H1 (cell line): ENCODE results near the gene OR5B3. TPM values are rescaled to one million over a fixed set of nuclear protein-coding genes. Genes with fewer than 3 reads are reported as not detected.

ENCODE experiments used
- CTCF ChIA-PET: fragments of 300-600 bp; sonication (Branson Sonifier 250); formaldehyde crosslinking; loops from one replicate; lab custom pipeline; 2021; ENCODE audit not compliant: partially characterized antibody; lab: Charles Lee
- POLR2A ChIA-PET: fragments of 300-600 bp; sonication (Branson Sonifier 250); formaldehyde crosslinking; loops from one replicate; lab custom pipeline; 2021; ENCODE audit warnings: inconsistent platforms; ENCODE audit not compliant: partially characterized antibody; lab: Charles Lee
- DNase-seq, 2 experiments: peaks; one replicate each; pipeline versions ENCODE4 v3.0.0 to v3.0.0-alpha.2; 2010 to 2022; ENCODE audit warnings: low spot score in 2 of 2, low read depth in 1 of 2, mixed read lengths in 1 of 2
- FAIRE-seq: peaks from 2 replicates; lab custom pipeline; 2011; peaks lifted over from hg19 to GRCh38; lab: Jason Lieb, UNC
- H2AFZ ChIP-seq: 2 replicates; pipeline ENCODE4 v1.8.1; 2012; ENCODE audit warnings: low read length, inconsistent platforms
- H2AK5ac ChIP-seq: 2 replicates; pipeline ENCODE4 v1.6.1; 2013; ENCODE audit warnings: low read depth, low read length
- H2BK120ac ChIP-seq: replicated peaks from 2 replicates; pipeline ENCODE3; 2013; ENCODE audit warnings: low read depth, low read length, inconsistent platforms
- H2BK12ac ChIP-seq: 2 replicates; pipeline ENCODE4 v1.6.1; 2013; ENCODE audit warnings: low read depth, low read length
- H2BK15ac ChIP-seq: 2 replicates; pipeline ENCODE4 v1.6.1; 2013; ENCODE audit warnings: low read length
- H2BK20ac ChIP-seq: 2 replicates; pipeline ENCODE4 v1.6.1; 2013; ENCODE audit warnings: low read length
- H2BK5ac ChIP-seq: 2 replicates; pipeline ENCODE4 v1.6.1; 2013; ENCODE audit warnings: low read depth, low read length
- H3K14ac ChIP-seq: 2 replicates; pipeline ENCODE4 v1.6.1; 2013; ENCODE audit warnings: inconsistent platforms; ENCODE audit not compliant: insufficient read length
- H3K18ac ChIP-seq: 2 replicates; pipeline ENCODE4 v1.6.1; 2013; ENCODE audit warnings: low read length; ENCODE audit errors: extremely low read depth
- H3K23ac ChIP-seq: 2 replicates; pipeline ENCODE4 v1.6.1; 2013; ENCODE audit warnings: inconsistent platforms; ENCODE audit not compliant: insufficient read length
- H3K23me2 ChIP-seq: 2 replicates; pipeline ENCODE4 v1.6.1; 2013; ENCODE audit warnings: low read depth, low read length
- H3K27ac ChIP-seq: 2 replicates; pipeline ENCODE4 v1.6.1; 2011; ENCODE audit warnings: low read depth, low read length, inconsistent platforms
- H3K27me3 ChIP-seq, 4 experiments: replicated peaks in 1 of 4; 1 replicate in 1 of 4; 2 replicates in 3 of 4; pipeline versions ENCODE4 v1.6.1 to v1.8.1; 2011 to 2013; ENCODE audit warnings: low read length in 3 of 4, mild to moderate bottlenecking in 3 of 4, inconsistent platforms in 2 of 4, mixed read lengths in 2 of 4, moderate library complexity in 1 of 4; ENCODE audit not compliant: control insufficient read depth in 3 of 4, insufficient read depth in 3 of 4; ENCODE audit errors: extremely low read depth in 1 of 4
- H3K36me3 ChIP-seq, 4 experiments: 2 replicates each; pipeline versions ENCODE4 v1.6.1 to v1.8.1; 2011 to 2013; ENCODE audit warnings: mild to moderate bottlenecking in 4 of 4, low read length in 3 of 4, moderate library complexity in 2 of 4, control low read depth in 1 of 4, inconsistent platforms in 1 of 4; ENCODE audit not compliant: insufficient read depth in 4 of 4, control insufficient read depth in 2 of 4
- H3K4ac ChIP-seq: replicated peaks from 2 replicates; pipeline ENCODE3; 2013; ENCODE audit warnings: low read length, low read depth, mixed read lengths, inconsistent platforms; ENCODE audit not compliant: insufficient read length
- H3K4me1 ChIP-seq, 4 experiments: replicated peaks in 1 of 4; 1 replicate in 1 of 4; 2 replicates in 3 of 4; pipeline versions ENCODE4 v1.6.1 to v1.8.1; 2011 to 2013; ENCODE audit warnings: low read length in 3 of 4, inconsistent platforms in 2 of 4, mixed read lengths in 1 of 4; ENCODE audit not compliant: insufficient read depth in 4 of 4, control insufficient read depth in 3 of 4
- H3K4me2 ChIP-seq, 2 experiments: 2 replicates each; pipeline versions ENCODE4 v1.6.1 to v1.8.1; 2011 to 2013; ENCODE audit warnings: low read depth in 2 of 2, low read length in 2 of 2, control low read depth in 1 of 2, inconsistent platforms in 1 of 2, mild to moderate bottlenecking in 1 of 2; ENCODE audit not compliant: insufficient read depth in 1 of 2
- H3K4me3 ChIP-seq, 4 experiments: fragments of 200-600, 300-600 bp in 1 of 4; sonication (generic), shearing (Covaris generic), sonication (Bioruptor Twin) in 1 of 4; 2 replicates each; pipeline versions ENCODE4 v1.5.1 to v1.8.1; 2011 to 2016; ENCODE audit warnings: low read length in 4 of 4, low read depth in 3 of 4, control low read depth in 2 of 4, inconsistent platforms in 2 of 4, mild to moderate bottlenecking in 2 of 4, mixed read lengths in 1 of 4, moderate library complexity in 1 of 4; ENCODE audit not compliant: insufficient read depth in 2 of 4; ENCODE audit errors: extremely low read depth in 1 of 4
- H3K56ac ChIP-seq: replicated peaks from 2 replicates; pipeline ENCODE3; 2013; ENCODE audit warnings: low read depth, mild to moderate bottlenecking, mixed read lengths, low read length, inconsistent platforms; ENCODE audit not compliant: insufficient read length
- H3K79me1 ChIP-seq: 2 replicates; pipeline ENCODE4 v1.6.1; 2013; ENCODE audit warnings: low read depth, low read length, control low read depth
- H3K79me2 ChIP-seq, 2 experiments: 2 replicates each; pipeline versions ENCODE4 v1.6.1 to v1.8.1; 2012 to 2013; ENCODE audit warnings: low read length in 2 of 2, mild to moderate bottlenecking in 2 of 2, inconsistent platforms in 1 of 2; ENCODE audit not compliant: insufficient read depth in 2 of 2, control insufficient read depth in 1 of 2
- H3K9ac ChIP-seq, 4 experiments: replicated peaks in 1 of 4; 1 replicate in 1 of 4; 2 replicates in 3 of 4; pipeline versions ENCODE4 v1.6.1 to v1.8.1; 2011 to 2013; ENCODE audit warnings: low read depth in 3 of 4, low read length in 3 of 4, control low read depth in 2 of 4, mild to moderate bottlenecking in 2 of 4, moderate library complexity in 2 of 4, inconsistent platforms in 1 of 4; ENCODE audit errors: extremely low read depth in 1 of 4
- H3K9me3 ChIP-seq, 2 experiments: 2 replicates each; pipeline versions ENCODE4 v1.6.1 to v1.8.1; 2012 to 2013; ENCODE audit warnings: mild to moderate bottlenecking in 2 of 2, moderate library complexity in 2 of 2, control low read depth in 1 of 2, inconsistent platforms in 1 of 2, low read depth in 1 of 2, low read length in 1 of 2, mixed read lengths in 1 of 2; ENCODE audit not compliant: insufficient read depth in 2 of 2
- H4K20me1 ChIP-seq, 2 experiments: replicated peaks in 1 of 2; 2 replicates each; pipeline versions ENCODE3 to v1.8.1; 2011 to 2013; ENCODE audit warnings: inconsistent platforms in 2 of 2, low read length in 2 of 2, mild to moderate bottlenecking in 1 of 2; ENCODE audit not compliant: insufficient read depth in 2 of 2, control insufficient read depth in 1 of 2
- H4K5ac ChIP-seq: 2 replicates; pipeline ENCODE4 v1.6.1; 2013; ENCODE audit warnings: low read length, low read depth, mixed read lengths, inconsistent platforms; ENCODE audit not compliant: insufficient read length
- H4K8ac ChIP-seq: 2 replicates; pipeline ENCODE4 v1.8.0; 2013; ENCODE audit warnings: mild to moderate bottlenecking, moderate library complexity, low read length, inconsistent platforms; ENCODE audit not compliant: insufficient read depth; ENCODE audit errors: extremely low read depth
- H4K91ac ChIP-seq: replicated peaks from 2 replicates; pipeline ENCODE3; 2013; ENCODE audit warnings: low read length, mixed read lengths, inconsistent platforms; ENCODE audit not compliant: insufficient read length
- CBX5 ChIP-seq: fragments of 300-800, 300-1000 bp; sonication (generic); IDR thresholded peaks from 2 replicates; pipeline ENCODE4 v1.7.1; 2016; ENCODE audit warnings: antibody characterized with exemption, low read length, low read depth
- CEBPB ChIP-seq: IDR thresholded peaks from 2 replicates; pipeline ENCODE4 v1.6.1; 2012; ENCODE audit warnings: low read depth, low read length
- PHF8 ChIP-seq: fragments of 200-600 bp; sonication (generic); conservative IDR thresholded peaks from 2 replicates; pipeline ENCODE4 v1.7.1; 2012; ENCODE audit warnings: low read depth, mild to moderate bottlenecking, inconsistent platforms, low read length, moderate library complexity
- POU5F1 ChIP-seq: IDR thresholded peaks from 2 replicates; pipeline ENCODE4 v1.6.1; 2011; ENCODE audit warnings: low read depth, mild to moderate bottlenecking, low read length, moderate library complexity
- RAD21 ChIP-seq, 2 experiments: IDR thresholded peaks in 1 of 2; conservative IDR thresholded peaks in 1 of 2; 2 replicates each; pipeline ENCODE4 v1.6.1; 2011; ENCODE audit warnings: low read depth in 2 of 2, low read length in 2 of 2, improper control_type of control experiment in 1 of 2, inconsistent platforms in 1 of 2, mild to moderate bottlenecking in 1 of 2, moderate library complexity in 1 of 2
- SIRT6 ChIP-seq: IDR thresholded peaks from one replicate; pipeline ENCODE4 v1.7.1; 2012; ENCODE audit warnings: low read length, inconsistent platforms
- TAF7 ChIP-seq: optimal IDR thresholded peaks from 2 replicates; pipeline ENCODE3; 2011; ENCODE audit warnings: low read depth, mild to moderate bottlenecking, inconsistent platforms, low read length, moderate library complexity, borderline replicate concordance
- WGBS, 2 experiments: shearing (Covaris generic) in 1 of 2; methylation state at CpG; one replicate each; pipeline versions ENCODE4 v1.1.6 to v1.1.7; 2013 to 2015; ENCODE audit warnings: low lambda C conversion rate in 2 of 2, mixed read lengths in 2 of 2, inconsistent platforms in 1 of 2, low coverage in 1 of 2, missing lambda C conversion rate in 1 of 2; ENCODE audit not compliant: insufficient replicate concordance in 2 of 2, insufficient coverage in 1 of 2, insufficient read length in 1 of 2; ENCODE audit errors: extremely low coverage in 1 of 2, missing lambda C conversion rate in 1 of 2; 5-methylcytosine and 5-hydroxymethylcytosine counted together
- polyA plus RNA-seq, 7 experiments: library from polyadenylated mRNA; depleted of rRNA in 3 of 7; stranded (reverse) in 5 of 7; unstranded in 2 of 7; fragments of >200 nt in 5 of 7; fragments of 200-250 nt in 2 of 7; gene quantifications; 1 replicate in 5 of 7; 2 replicates in 1 of 7; 4 replicates in 1 of 7; pipeline versions ENCODE4 v1.2.1 to v1.2.3, GENCODE V29; 2011 to 2013; ENCODE audit warnings: missing spikeins in 2 of 7, mixed read lengths in 2 of 7
- total RNA-seq: library from RNA; stranded (reverse); fragmentation: NEBNext Ultra II Directional; extraction: Animal tissue kit (Norgen Biotek cat#: 25700); gene quantifications from 2 replicates; pipeline ENCODE4 v1.2.1, GENCODE V29; 2021
- TF ChIP-seq, protein P1 (sequence below): IDR thresholded peaks from 2 replicates; pipeline ENCODE4 v1.6.1; 2012; ENCODE audit warnings: inconsistent platforms

Gene OR5B3
- total and polyA plus RNA-seq, 2 of the 8 experiments (the other 6 are each of a cell fraction or from before 2014, with no cell fraction given), result not detected

DNA sequence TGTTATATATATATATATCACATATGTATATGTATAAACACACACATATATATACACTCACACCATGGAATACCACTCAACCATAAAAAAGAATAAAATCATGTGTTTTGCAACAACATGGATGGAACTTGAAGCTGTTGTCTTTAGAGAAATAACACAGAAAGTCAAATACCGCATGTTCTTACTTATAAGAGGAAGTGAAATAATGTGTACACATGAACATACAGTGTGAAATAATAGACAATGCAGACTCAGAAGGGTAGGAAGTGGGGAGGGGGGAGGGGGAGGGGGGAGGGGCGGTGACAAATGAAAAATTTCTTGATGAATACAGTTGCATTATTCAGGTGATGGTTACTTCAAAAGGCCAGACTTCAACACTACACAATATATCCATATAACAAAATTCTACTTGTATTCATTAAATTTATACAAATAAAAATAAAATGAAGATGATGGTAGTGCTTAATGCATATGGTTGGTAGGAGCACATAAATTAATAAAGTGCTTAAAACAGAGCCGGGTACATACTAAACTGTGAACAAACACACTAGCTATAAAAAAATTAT lies 27.0 kb upstream of the OR5B3 start:
- H3K23me2 ChIP-seq, result no peaks in the 10 kb centered on the region
- no peak overlapping the region for H3K23ac ChIP-seq
- H2BK120ac ChIP-seq, result no peak overlapping the region
- H3K56ac ChIP-seq, result no peak overlapping the region
- no peak overlapping the region for H2BK20ac ChIP-seq
- H2BK5ac ChIP-seq, result no peak overlapping the region
- FAIRE-seq (no peak), DNase-seq (no peak)
- H3K79me2 ChIP-seq, result no peaks in the 10 kb centered on the region
- 64% methylated on average over 2 of the region's 3 CpGs; no CpG with 5 or more reads in 1 of the 2 experiments for WGBS, 2 experiments
- H2AK5ac ChIP-seq, result no peak overlapping the region
- no peak overlapping the region for H4K5ac ChIP-seq
- H3K4me2 ChIP-seq, result no peak overlapping the region
- H3K4me3 ChIP-seq, result no peak overlapping the region
- no peak overlapping the region for H3K27ac ChIP-seq
- no peaks in the 10 kb centered on the region for H3K36me3 ChIP-seq
- H2BK12ac ChIP-seq, result no peak overlapping the region
- POLR2A ChIA-PET, result no interaction called here
- H2AFZ ChIP-seq, result no peak overlapping the region
- no peak overlapping the region for H4K8ac ChIP-seq
- H3K18ac ChIP-seq, result no peak overlapping the region
- no peaks in the 10 kb centered on the region for H4K20me1 ChIP-seq
- CTCF ChIA-PET, result interaction anchor here (0.6 kb wide), 1 partner anchor 1031 kb away, joined by 3 read pairs; no protein-coding TSS in a partner anchor
- H3K79me1 ChIP-seq, result no peaks in the 10 kb centered on the region
- H3K27me3 ChIP-seq, result no peaks in the 10 kb centered on the region
- H3K14ac ChIP-seq, result no peak overlapping the region
- no peak overlapping the region for H3K9ac ChIP-seq
- H2BK15ac ChIP-seq, result no peak overlapping the region
- no peak overlapping the region for H4K91ac ChIP-seq
- no peaks in the 10 kb centered on the region for H3K4me1 ChIP-seq
- no peak overlapping the region for H3K4ac ChIP-seq
- H3K9me3 ChIP-seq, result peaks cover 4 to 11% of the 10 kb centered on the region in 2 experiments; a peak in 3 of 4 replicates
- TF ChIP-seq, protein P1, sequence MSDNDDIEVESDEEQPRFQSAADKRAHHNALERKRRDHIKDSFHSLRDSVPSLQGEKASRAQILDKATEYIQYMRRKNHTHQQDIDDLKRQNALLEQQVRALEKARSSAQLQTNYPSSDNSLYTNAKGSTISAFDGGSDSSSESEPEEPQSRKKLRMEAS, result no peak
- no peak for TF ChIP-seq PHF8
- no peak for TF ChIP-seq CEBPB
- TF ChIP-seq TAF7, result no peak
- TF ChIP-seq SIRT6, result no peak
- TF ChIP-seq POU5F1, result no peak
- no peak for TF ChIP-seq CBX5
- TF ChIP-seq RAD21 (IDR thresholded peaks at IDR 0.05 in 1 of 2, conservative IDR thresholded peaks at IDR 0.05 in 1 of 2; ENCODE audit: low read depth in 2 of 2, low read length in 2 of 2), result no peak
